Measurements from ENCODE around the gene KCNK13. TPM values are rescaled to one million over a fixed set of nuclear protein-coding genes. Genes with fewer than 3 reads are reported as not detected.
"Not testable (repeated sequence)": the region's sequence is repeated elsewhere in the genome, so short reads cannot be mapped to it uniquely, and the experiment has no call there.

KCNK13 gene
- total RNA-seq, 1 experiment from 2014 or later = 0.11 TPM

- ChIA-PET CTCF (no interaction called here), POLR2A (ENCODE audit: low non-redundant PET) (interaction anchor here (0.5 kb wide), 1 partner anchor 1098 kb away, joined by 10 read pairs; no protein-coding TSS in a partner anchor)
- H3K27ac ChIP-seq (ENCODE audit: low read depth, low read length, poor library complexity, severe bottlenecking) = no peak overlapping the region
- H3K36me3 ChIP-seq (ENCODE audit: insufficient read depth, low read length, poor library complexity, severe bottlenecking) = no peaks in the 10 kb centered on the region
- H3K4me3 ChIP-seq (ENCODE audit: low read depth, low read length, poor library complexity, severe bottlenecking) = no peak overlapping the region
- DNase-seq (ENCODE audit: low spot score) = no peak
- no TSS peak for BruUV-seq (replicated peaks)
- no peaks in the 10 kb centered on the region for H3K9me3 ChIP-seq (ENCODE audit: low read depth, low read length, poor library complexity, severe bottlenecking)
- intact Hi-C loops (cut with micrococcal nuclease; ENCODE audit: unreplicated experiment) = no loop called here
- TF ChIP-seq CTCF (conservative IDR thresholded peaks at IDR 0.05; ENCODE audit: low read depth, low read length) (no peak), EZH2 (IDR thresholded peaks at IDR 0.05; ENCODE audit: borderline replicate concordance, low read depth, low read length, poor library complexity, severe bottlenecking) (no peak)
- H3K4me1 ChIP-seq (ENCODE audit: insufficient read depth, low read length, poor library complexity, severe bottlenecking) = no peaks in the 10 kb centered on the region
- peaks cover 5% of the 10 kb centered on the region for H3K27me3 ChIP-seq (replicated peaks; ENCODE audit: insufficient read depth, low read depth, low read length, poor library complexity)
These were observed 25.6 kb downstream of the KCNK13 start for GRCh38 chr14:90087433-90087832.

GRCh38 chr14:90088176-90088575, 26.4 kb downstream of the KCNK13 start:
- intact Hi-C loops (cut with micrococcal nuclease; ENCODE audit: unreplicated experiment) = no loop called here
- POLR2A ChIA-PET (ENCODE audit: low non-redundant PET) = no interaction called here

GRCh38 chr14:90089486-90089885, 27.7 kb downstream of the KCNK13 start:
- H3K9me3 ChIP-seq (ENCODE audit: low read depth, low read length, poor library complexity, severe bottlenecking); H3K27ac ChIP-seq (ENCODE audit: low read depth, low read length, poor library complexity, severe bottlenecking); H3K4me3 ChIP-seq (ENCODE audit: low read depth, low read length, poor library complexity, severe bottlenecking); intact Hi-C loops (cut with micrococcal nuclease; ENCODE audit: unreplicated experiment); CTCF ChIA-PET; H3K4me1 ChIP-seq (ENCODE audit: insufficient read depth, low read length, poor library complexity, severe bottlenecking); H3K27me3 ChIP-seq (replicated peaks; ENCODE audit: insufficient read depth, low read depth, low read length, poor library complexity); POLR2A ChIA-PET (ENCODE audit: low non-redundant PET); H3K36me3 ChIP-seq (ENCODE audit: insufficient read depth, low read length, poor library complexity, severe bottlenecking); DNase-seq (ENCODE audit: low spot score); BruUV-seq (replicated peaks): not testable (repeated sequence)

More at GRCh38 chr14:90088176-90088575, 26.4 kb downstream of the KCNK13 start:
- BruUV-seq (replicated peaks) = no TSS peak
- Histone ChIP-seq H3K27ac (ENCODE audit: low read depth, low read length, poor library complexity, severe bottlenecking) (no peak overlapping the region), H3K36me3 (ENCODE audit: insufficient read depth, low read length, poor library complexity, severe bottlenecking) (no peaks in the 10 kb centered on the region), H3K27me3 (replicated peaks; ENCODE audit: insufficient read depth, low read depth, low read length, poor library complexity) (peaks cover 5% of the 10 kb centered on the region), H3K4me1 (ENCODE audit: insufficient read depth, low read length, poor library complexity, severe bottlenecking) (no peaks in the 10 kb centered on the region), H3K9me3 (ENCODE audit: low read depth, low read length, poor library complexity, severe bottlenecking) (no peaks in the 10 kb centered on the region), H3K4me3 (ENCODE audit: low read depth, low read length, poor library complexity, severe bottlenecking) (no peak overlapping the region)
- CTCF ChIA-PET = no interaction called here
- TF ChIP-seq EZH2 (IDR thresholded peaks at IDR 0.05; ENCODE audit: borderline replicate concordance, low read depth, low read length, poor library complexity, severe bottlenecking) = no peak
- TF ChIP-seq CTCF (conservative IDR thresholded peaks at IDR 0.05; ENCODE audit: low read depth, low read length) = no peak
- DNase-seq (ENCODE audit: low spot score) = no peak

DNA sequence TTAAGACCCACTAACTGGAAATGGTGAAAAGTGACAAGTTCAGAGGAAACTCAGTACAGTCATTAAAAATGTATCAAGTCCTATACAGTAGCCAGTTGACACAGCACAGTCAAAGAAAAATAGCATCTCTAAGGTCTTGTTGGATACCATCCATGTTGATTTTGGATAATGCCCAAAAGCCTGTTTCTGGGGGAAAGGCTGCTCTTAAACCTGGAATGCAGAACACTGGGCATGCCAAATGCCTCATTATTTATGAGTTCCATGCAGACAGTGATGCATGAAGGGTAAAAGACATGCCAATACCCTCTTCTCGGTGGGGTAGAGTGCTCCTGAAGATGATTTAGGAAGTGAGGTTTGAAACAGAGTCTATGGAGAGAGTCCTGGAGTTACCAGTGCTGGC, 29.6 kb downstream of the KCNK13 start:
- TF ChIP-seq EZH2 (IDR thresholded peaks at IDR 0.05; ENCODE audit: borderline replicate concordance, low read depth, low read length, poor library complexity, severe bottlenecking) (no peak), CTCF (conservative IDR thresholded peaks at IDR 0.05; ENCODE audit: low read depth, low read length) (no peak)
- no peaks in the 10 kb centered on the region for H3K27me3 ChIP-seq (replicated peaks; ENCODE audit: insufficient read depth, low read depth, low read length, poor library complexity)
- H3K9me3 ChIP-seq (ENCODE audit: low read depth, low read length, poor library complexity, severe bottlenecking) = no peaks in the 10 kb centered on the region
- ChIA-PET POLR2A (ENCODE audit: low non-redundant PET) (no interaction called here), CTCF (interaction anchor here (0.6 kb wide), 1 partner anchor 119 kb away, joined by 6 read pairs; no protein-coding TSS in a partner anchor)
- H3K36me3 ChIP-seq (ENCODE audit: insufficient read depth, low read length, poor library complexity, severe bottlenecking) = no peaks in the 10 kb centered on the region
- peak; percentile 40 for DNase-seq (ENCODE audit: low spot score)
- no peak overlapping the region for H3K4me3 ChIP-seq (ENCODE audit: low read depth, low read length, poor library complexity, severe bottlenecking)
- no peak overlapping the region for H3K27ac ChIP-seq (ENCODE audit: low read depth, low read length, poor library complexity, severe bottlenecking)
- intact Hi-C loops (cut with micrococcal nuclease; ENCODE audit: unreplicated experiment) = no loop called here
- BruUV-seq (replicated peaks) = no TSS peak
- no peaks in the 10 kb centered on the region for H3K4me1 ChIP-seq (ENCODE audit: insufficient read depth, low read length, poor library complexity, severe bottlenecking)

All from A673 (cell line).